GM06990 (cell line): ENCODE data around the gene PTPRT.
"Not testable (repeated sequence)": the region's sequence is repeated elsewhere in the genome, so short reads cannot be mapped to it uniquely, and the experiment has no call there.

Experiments
- DNase-seq: peaks from one replicate; pipeline ENCODE4 v3.0.0-alpha.2; 2011; ENCODE audit not compliant: insufficient read length; ENCODE audit errors: extremely low read depth
- H3K27me3 ChIP-seq: replicated peaks from 2 replicates; pipeline ENCODE4 v1.6.0; 2011; ENCODE audit warnings: low read length; ENCODE audit not compliant: control insufficient read depth, insufficient read depth
- H3K36me3 ChIP-seq: 2 replicates; pipeline ENCODE4 v1.5.1; 2011; ENCODE audit warnings: low read length; ENCODE audit not compliant: control insufficient read depth, insufficient read depth
- H3K4me3 ChIP-seq: replicated peaks from 2 replicates; pipeline ENCODE4 v1.5.1; 2011; ENCODE audit warnings: low read depth, mild to moderate bottlenecking, control low read depth, low read length
- CTCF ChIP-seq: IDR thresholded peaks from 2 replicates; pipeline ENCODE4 v1.5.1; 2011; ENCODE audit warnings: low read length, control low read depth, mild to moderate bottlenecking, inconsistent platforms; ENCODE audit not compliant: insufficient read depth, poor library complexity, severe bottlenecking

Gene PTPRT

GRCh38 chr20:42924215-42924614 lies 265.5 kb downstream of the PTPRT start:
- no peaks in the 10 kb centered on the region for H3K36me3 ChIP-seq
- no peak for TF ChIP-seq CTCF
- H3K4me3 ChIP-seq, result no peak overlapping the region
- no peaks in the 10 kb centered on the region; the same call in 1 of the 2 replicates for H3K27me3 ChIP-seq
- DNase-seq, result no peak

GRCh38 chr20:42923348-42923918 lies 266.3 kb downstream of the PTPRT start:
- H3K36me3 ChIP-seq, result no peaks in the 10 kb centered on the region
- no peak for TF ChIP-seq CTCF
- no peak overlapping the region for H3K4me3 ChIP-seq
- no peak for DNase-seq
- H3K27me3 ChIP-seq, result no peaks in the 10 kb centered on the region; the same call in 1 of the 2 replicates

- no peak for DNase-seq
- no peaks in the 10 kb centered on the region for H3K36me3 ChIP-seq
- H3K4me3 ChIP-seq, result no peak overlapping the region
- no peaks in the 10 kb centered on the region; the same call in 1 of the 2 replicates for H3K27me3 ChIP-seq
- TF ChIP-seq CTCF, result no peak
These were observed 268.9 kb downstream of the PTPRT start for GRCh38 chr20:42920776-42921175.

GRCh38 chr20:42919316-42919715 lies 270.4 kb downstream of the PTPRT start:
- H3K27me3 ChIP-seq, result no peaks in the 10 kb centered on the region; the same call in 1 of the 2 replicates
- no peak for TF ChIP-seq CTCF
- H3K36me3 ChIP-seq, result no peaks in the 10 kb centered on the region
- H3K4me3 ChIP-seq, result no peak overlapping the region
- DNase-seq, result no peak

GRCh38 chr20:42915081-42915480 lies 274.6 kb downstream of the PTPRT start:
- TF ChIP-seq CTCF, result no peak
- Histone ChIP-seq H3K27me3 (no peaks in the 10 kb centered on the region), H3K4me3 (no peak overlapping the region), H3K36me3 (no peaks in the 10 kb centered on the region)
- DNase-seq, result no peak

GRCh38 chr20:42914302-42914701 lies 275.4 kb downstream of the PTPRT start:
- Histone ChIP-seq H3K36me3 (no peaks in the 10 kb centered on the region), H3K27me3 (no peaks in the 10 kb centered on the region), H3K4me3 (no peak overlapping the region)
- TF ChIP-seq CTCF, result no peak
- no peak for DNase-seq

- not testable (repeated sequence) for DNase-seq, H3K4me3 ChIP-seq, H3K27me3 ChIP-seq, H3K36me3 ChIP-seq
These were observed 278.9 kb downstream of the PTPRT start for GRCh38 chr20:42910808-42911207.
